Measurements from ENCODE around the gene MPC2.
"Not testable (repeated sequence)": the region's sequence is repeated elsewhere in the genome, so short reads cannot be mapped to it uniquely, and the experiment has no call there.

Gene MPC2

DNA sequence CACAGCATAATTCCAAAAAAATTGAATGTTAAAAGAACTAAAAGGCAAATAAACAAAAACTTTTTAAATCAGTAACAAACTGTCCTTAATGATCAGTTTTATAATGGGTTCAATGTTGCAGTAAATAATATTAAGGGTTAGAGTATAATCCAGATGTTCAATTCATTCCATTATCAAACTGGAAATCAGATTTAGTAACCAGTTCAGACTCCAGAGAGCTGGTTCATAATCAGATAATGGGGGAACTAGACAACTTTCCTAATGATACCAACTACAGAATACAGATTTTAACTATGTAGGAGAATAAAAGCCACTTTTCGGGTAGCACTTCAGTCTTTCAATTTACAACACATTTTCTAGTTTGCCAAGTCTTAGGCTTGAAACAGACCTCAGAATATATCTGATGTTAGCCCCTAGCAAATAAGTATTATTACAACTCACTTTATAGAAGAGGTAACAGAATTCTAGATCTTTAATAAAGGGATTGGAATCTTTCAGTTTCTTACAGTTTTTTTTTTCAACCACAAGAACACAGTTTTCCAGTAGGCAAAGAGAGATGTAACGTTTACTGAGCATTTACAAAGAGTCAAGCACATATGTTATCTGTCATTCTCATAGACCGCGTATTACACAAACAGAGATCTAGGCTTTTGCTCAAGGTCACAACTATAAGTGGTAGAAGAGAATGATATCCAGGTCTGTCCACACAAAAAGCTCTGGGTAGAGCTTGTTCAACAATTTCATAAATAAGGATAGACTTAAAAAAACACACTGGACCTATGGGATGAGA, 2.3 kb downstream of the MPC2 start:
- DNase-seq (ENCODE audit: low spot score), result no peak

DNA sequence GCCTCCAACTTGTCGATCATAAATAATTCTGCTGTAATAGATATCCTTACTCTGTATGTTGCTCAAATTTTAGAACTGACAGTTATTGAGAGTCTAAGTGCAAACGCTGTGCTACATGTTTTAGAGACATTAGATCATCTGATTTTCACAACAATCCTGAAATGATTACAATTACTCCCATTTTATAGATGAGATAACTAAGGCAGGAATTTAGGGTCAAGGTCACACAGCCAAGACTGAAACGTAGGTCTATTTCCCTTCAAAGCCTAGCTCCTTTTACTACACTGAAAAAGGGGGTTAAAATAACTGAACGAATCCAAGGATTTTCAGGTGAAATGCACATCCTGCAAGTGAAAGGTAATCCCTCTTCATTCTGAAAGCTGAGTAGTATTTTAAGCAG, 3.1 kb downstream of the MPC2 start:
- DNase-seq (ENCODE audit: low spot score), result no peak

- no peak for DNase-seq (ENCODE audit: low spot score)
Measured at GRCh38 chr1:167929725-167930124, 7.1 kb downstream of the MPC2 start.

- DNase-seq (ENCODE audit: low spot score), result not testable (repeated sequence)
Measured at GRCh38 chr1:167928919-167929318, 8.0 kb downstream of the MPC2 start.

DNA sequence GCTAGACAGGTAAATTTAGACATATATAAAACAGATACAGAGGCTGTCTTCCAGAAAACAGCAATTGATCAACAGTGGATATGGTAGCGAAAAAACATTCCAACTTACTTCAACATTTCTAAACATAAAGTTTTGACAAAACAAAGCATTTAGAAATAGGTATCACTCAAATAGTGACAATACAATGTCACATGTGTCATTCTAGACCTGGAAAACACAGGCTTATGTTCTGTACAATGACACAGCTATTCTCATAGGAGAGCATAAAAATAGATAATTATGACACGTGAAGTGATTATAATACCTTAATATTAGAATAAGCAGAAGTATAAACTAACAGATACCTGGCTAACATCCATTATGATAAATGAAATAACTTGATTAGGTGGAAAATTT, 8.4 kb downstream of the MPC2 start:
- no peak for DNase-seq (ENCODE audit: low spot score)

GRCh38 chr1:167927046-167927754, 9.7 kb downstream of the MPC2 start:
- no peak for DNase-seq (ENCODE audit: low spot score)

GRCh38 chr1:167926486-167926997, 10.3 kb downstream of the MPC2 start:
- DNase-seq (ENCODE audit: low spot score), result no peak

DNA sequence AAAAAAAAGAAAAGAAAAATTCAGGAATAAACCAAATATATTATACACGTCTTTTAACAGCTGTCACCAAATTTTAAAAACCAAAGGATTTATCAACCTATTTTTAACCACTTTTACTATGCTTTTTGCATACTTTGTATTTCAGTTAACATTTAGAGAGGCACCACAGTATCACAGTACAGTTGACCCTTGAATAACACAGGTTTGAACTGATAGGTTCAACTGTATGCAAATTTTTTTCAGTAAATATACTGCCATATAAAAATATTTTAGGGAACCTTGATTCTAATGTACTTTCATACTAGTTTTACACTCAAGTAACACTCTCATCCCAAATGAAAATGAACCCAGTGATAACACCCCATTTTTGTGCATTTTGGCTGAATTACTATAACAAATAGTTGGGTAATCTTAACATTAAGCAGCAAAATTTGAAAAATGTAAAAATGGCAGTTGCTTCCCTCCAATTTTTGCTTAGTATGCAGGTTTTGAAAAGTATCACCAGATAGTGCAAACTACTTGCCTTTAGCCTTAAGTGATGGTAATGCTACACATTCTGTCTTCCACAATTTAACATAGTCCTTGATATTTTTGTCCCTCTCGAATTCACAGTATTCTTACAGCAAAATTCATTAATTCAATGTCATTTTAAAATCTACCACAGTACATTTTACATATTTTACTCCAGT, 12.2 kb downstream of the MPC2 start:
- no peak for DNase-seq (ENCODE audit: low spot score)

- DNase-seq (ENCODE audit: low spot score), result no peak
Measured at GRCh38 chr1:167924102-167924501, 12.8 kb downstream of the MPC2 start.

DNA sequence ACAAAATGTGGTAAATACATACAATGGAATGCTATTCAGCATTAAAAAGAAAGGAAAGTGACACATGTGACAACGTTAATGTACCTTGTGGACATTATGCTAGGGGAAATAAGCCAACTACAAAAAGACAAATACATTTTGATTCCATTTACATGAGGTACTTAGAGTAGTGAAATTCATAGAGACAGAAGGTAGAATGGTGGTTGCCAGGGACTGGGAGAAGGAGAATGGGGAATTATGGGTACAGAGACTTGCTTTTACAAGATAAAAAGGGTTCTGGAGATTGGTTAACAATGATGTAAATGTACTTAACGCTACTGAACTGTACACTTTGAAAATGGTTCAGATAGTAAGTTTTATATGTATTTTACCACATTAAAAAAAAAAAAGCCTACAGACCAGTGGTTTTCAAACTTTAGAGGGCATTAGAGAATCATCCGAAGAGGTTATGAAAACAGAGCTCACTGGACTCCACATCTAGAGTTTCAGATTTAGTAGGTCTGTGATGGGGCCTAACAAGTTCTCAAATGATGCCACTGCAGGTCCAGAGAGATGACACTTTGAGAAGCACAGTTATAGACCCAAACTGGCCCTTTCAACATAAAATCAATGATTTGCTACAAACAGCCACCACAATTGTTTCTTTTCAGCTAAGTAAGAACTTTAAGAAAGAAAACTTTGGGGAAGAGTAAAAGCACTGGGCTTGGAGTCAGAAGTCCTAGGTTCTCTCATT, 13.4 kb downstream of the MPC2 start:
- no peak for DNase-seq (ENCODE audit: low spot score)

- no peak for DNase-seq (ENCODE audit: low spot score)
Measured at GRCh38 chr1:167922611-167923074, 14.2 kb downstream of the MPC2 start.

GRCh38 chr1:167922023-167922422, 14.8 kb downstream of the MPC2 start:
- DNase-seq (ENCODE audit: low spot score), result peak; percentile 37

DNA sequence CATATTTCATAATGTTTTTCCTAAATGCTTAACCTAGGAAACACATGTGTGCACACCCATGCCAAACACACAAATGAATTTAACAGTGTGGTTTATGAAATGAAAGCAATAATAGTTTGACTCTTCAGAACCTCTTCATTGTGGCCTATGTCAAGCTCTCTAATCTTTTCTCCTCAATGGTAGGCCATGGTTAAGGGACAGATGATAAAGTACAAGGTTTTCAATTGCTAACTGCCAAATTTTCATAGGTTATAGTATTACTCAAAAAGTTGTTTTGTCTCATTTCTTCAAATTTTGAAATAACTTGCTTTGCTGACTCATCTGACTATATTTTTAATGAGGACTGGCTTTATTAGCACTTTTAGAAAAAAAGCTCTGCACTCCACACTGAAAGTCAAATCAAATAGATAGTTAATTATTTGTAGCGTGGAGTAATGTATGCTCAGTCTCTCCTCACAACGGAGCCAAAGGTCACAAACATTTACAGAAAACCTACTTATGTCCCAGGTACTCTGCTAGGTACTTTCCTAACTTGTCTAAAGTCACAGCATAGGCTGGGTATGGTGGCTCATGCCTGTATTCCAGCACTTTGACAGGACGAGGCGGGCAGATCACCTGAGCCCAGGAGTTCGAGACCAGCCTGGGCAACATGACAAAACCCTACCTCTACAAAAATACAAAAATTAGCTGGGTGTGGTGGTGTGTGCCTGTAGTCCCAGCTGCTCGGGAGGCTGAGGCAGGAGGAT, 19.9 kb downstream of the MPC2 start:
- DNase-seq (ENCODE audit: low spot score), result no peak

DNA sequence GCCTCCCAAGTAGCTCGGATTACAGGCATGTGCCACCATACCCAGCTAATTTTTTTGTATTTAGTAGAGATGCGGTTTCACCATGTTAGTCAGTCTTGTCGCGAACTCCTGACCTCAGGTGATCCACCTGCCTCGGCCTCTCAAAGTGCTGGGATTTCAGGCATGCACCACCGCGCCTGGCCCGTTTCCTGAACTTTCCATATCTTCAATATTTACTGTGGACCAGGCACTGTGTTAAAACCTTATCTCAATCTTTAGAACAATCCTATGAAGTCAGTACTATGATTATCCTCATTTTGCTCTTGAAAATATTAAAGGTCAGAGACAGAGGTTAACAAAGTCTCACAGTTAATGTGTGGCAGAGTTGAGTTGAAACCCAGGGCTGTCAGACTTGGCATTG, 21.3 kb downstream of the MPC2 start:
- DNase-seq (ENCODE audit: low spot score), result no peak

GRCh38 chr1:167913895-167914496, 22.9 kb downstream of the MPC2 start, which contains the start of gene ADCY10:
Gene ADCY10 (minus strand): TSS chr1:167914134. CDS start chr1:167905140, 8,994 bp downstream.
- DNase-seq (ENCODE audit: low spot score), result no peak

DNA sequence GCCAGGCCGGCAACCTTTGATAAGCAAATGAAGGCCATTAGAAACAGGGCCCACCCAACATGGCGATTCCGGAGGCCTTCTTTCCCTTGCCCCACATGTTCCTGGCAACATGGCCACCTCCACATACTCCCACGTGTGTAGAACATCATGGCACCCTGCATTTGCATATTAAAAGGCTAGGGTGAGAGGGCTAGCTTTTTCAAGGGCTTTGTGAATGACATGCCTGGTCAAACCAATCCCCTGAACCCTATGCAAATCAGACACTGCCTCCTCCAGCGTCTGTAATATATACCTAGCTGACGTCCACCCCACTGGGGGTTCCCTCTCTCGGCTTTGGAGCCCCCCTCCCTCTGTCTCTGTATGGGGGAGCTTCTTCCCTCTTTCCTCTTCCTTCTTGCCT, 24.6 kb downstream of the MPC2 start:
- DNase-seq (ENCODE audit: low spot score), result no peak

DNA sequence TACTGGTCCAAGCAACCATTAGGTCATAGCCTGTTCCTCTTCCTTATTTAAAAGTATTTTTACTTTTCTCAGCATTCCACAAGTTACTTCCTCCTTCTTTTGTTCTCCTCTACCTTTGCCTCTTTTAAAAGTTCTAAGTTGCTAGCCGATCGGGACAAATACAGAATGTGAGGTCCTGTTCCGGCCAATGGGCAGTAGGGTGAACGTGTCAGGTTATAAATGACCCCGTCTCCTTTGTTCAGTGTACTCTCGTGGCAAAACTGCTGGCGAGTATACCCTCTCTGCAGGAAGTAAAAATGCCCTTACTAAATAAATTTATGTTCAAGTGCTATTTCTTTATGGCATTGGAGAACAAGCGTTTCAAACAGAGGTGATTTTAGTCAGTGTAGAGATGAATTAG, 25.5 kb downstream of the MPC2 start:
- no peak for DNase-seq (ENCODE audit: low spot score)

DNA sequence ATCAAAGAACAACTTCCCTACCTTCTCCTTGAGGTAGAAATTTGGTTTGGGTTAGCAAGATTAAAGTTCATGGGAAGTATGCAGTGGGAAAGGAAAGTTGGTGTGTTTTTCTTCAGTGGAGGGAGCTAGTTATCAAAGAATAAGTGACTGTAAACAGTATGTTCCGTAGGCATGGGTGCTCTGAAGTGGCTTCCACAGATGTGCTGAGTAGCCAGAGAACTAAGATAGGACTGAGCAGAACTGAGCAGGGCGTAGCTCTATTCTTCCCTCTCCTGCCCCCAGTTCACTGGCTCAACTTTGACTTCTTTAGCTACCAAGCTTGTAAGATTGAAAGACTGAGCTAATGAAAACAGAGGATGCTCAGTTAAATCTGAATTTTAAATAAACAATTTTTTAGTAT, 26.3 kb downstream of the MPC2 start:
- DNase-seq (ENCODE audit: low spot score), result no peak

DNA sequence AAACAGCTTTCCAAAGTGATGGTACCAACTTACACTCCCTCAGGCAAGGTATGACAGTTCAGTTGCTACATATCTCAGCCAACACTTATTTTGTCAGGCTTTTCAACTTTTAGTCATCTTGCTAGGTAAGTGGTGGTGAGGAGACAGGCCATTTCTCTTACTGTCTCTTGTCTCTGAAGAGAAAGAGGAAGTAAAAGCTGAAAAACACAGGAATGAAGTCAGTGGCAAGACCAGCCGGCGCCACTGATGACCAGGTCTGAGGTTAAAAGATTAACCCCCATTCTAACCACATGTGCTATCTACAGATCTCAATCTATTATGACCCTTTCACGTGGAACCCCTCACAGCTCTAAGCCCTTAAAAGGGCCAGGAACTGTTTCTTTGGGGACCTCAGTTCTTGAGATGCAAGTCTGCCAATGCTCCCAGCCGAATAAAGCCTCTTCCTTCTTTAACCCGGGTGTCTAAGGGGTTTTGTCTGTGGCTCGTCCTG, 27.1 kb downstream of the MPC2 start:
- no peak for DNase-seq (ENCODE audit: low spot score)

GRCh38 chr1:167905671-167906070, 31.2 kb downstream of the MPC2 start:
- no peak for DNase-seq (ENCODE audit: low spot score)

GRCh38 chr1:167905182-167905581, 31.7 kb downstream of the MPC2 start:
- DNase-seq (ENCODE audit: low spot score), result no peak

Measured in AG20443 (cell line).